GM11168 (cell line): ENCODE results near the gene TBP.
"Not testable (repeated sequence)": the region's sequence is repeated elsewhere in the genome, so short reads cannot be mapped to it uniquely, and the experiment has no call there.

ENCODE experiments used
- in situ Hi-C: fragments of 300-500 bp; cut with MboI; formaldehyde crosslinking; loops from one replicate; pipeline ENCODE4 v1.12.0; 2022; ENCODE audit warnings: low sequenced_read_pairs; ENCODE audit not compliant: unreplicated experiment

TBP gene

DNA sequence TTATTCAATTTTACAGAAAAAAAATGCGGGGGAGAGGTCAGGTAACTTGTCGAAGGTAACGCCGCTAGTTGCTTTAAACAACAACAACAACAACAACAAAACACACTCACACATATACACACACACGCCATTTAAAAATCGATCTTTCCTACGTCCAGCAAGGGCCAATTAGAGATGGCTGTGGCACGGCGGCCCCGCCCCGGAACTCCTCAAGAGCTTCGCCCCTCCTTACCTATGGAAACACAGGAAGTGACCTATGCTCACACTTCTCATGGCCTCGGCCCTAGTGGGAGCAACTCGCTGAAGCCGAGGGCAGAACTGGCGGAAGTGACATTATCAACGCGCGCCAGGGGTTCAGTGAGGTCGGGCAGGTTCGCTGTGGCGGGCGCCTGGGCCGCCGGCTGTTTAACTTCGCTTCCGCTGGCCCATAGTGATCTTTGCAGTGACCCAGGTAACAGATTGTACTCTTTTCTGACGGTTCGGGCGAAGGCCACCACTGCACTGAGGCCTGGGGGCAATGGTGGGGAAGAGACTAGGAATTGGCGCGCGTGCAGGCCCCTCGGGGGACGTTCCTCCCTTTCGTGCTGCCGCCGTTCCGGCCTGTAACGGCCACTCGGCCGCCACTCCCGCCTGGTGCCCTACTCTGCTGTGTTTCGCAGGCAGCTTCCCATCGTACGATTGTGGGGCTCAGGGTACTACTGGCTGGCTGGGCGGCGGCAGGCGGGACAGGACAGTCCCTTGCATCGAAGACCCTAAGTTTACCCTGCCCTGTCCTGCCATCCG is at the start of gene TBP:
Gene TBP (plus strand): TSS at position 357 of the 783 bp plus-strand sequence. CDS start 2,661 bp downstream, outside the sequence.
- in situ Hi-C loops, result no loop called here

DNA sequence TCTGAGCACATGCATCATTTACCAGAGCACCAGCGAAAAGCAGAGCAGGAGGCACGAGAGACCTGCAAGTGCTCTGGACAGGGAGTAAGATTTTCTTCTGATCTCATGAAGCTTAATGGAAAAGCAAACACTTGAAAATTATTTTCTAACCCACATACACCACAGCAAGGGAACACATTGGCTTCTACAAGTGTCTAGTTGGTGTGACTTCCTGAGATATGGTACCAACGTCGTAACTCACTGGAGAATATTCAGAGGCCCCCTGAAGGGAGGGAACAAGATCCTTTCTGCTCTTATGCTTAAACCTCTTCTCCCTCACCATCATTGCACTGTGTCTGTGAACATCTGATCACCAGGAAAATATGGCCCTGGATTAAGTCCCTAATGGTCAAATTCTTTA is 49.7 kb upstream of the TBP start:
- in situ Hi-C loops, result no loop called here

GRCh38 chr6:170505306-170505705 is 48.9 kb upstream of the TBP start:
- in situ Hi-C loops, result no loop called here

DNA sequence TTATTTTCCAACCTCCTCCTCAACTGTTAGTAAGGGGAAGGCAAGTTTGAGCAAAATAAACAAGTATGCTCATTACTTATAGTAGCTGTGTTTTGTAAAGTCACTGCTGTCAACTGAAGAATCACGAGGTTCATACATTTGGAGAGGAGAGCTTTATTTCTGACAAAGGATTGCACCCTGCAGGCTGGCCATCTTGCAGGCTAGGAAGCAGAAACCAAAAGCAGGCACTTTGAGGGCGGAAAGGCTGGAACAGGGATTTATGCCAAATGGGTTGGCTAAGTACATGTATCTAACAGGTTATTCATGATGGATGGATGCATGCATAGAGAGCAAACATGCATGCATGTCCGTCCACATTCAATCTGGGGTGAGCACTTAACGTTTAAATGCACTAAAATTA is 47.7 kb upstream of the TBP start:
- in situ Hi-C loops, result no loop called here

DNA sequence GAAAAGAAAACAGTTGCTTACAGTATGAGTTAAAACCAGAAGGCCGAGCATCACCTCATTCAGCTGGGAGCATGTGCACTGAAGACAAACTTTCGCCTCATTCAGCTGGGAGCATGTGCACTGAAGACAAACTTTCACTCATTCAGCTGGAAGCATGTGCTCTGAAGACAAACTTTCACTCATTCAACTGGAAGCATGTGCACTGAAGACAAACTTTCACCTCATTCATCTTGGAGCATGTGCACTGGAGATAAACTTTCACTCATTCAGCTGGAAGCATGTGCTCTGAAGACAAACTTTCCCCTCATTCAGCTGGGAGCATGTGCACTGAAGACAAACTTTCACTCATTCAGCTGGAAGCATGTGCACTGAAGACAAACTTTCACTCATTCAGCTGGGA is 46.4 kb upstream of the TBP start:
- in situ Hi-C loops, result not testable (repeated sequence)

- in situ Hi-C loops, result not testable (repeated sequence)
These were observed 45.9 kb upstream of the TBP start for GRCh38 chr6:170508275-170508674.

GRCh38 chr6:170508892-170509722 is 45.1 kb upstream of the TBP start:
- in situ Hi-C loops, result not testable (repeated sequence)

- in situ Hi-C loops, result no loop called here
These were observed 44.5 kb upstream of the TBP start for GRCh38 chr6:170509723-170510018.

- in situ Hi-C loops, result no loop called here
These were observed 43.5 kb upstream of the TBP start for GRCh38 chr6:170510631-170511030.

GRCh38 chr6:170512249-170512648 is 41.9 kb upstream of the TBP start:
- in situ Hi-C loops, result no loop called here

GRCh38 chr6:170514908-170515307 is 39.3 kb upstream of the TBP start:
- in situ Hi-C loops, result no loop called here

DNA sequence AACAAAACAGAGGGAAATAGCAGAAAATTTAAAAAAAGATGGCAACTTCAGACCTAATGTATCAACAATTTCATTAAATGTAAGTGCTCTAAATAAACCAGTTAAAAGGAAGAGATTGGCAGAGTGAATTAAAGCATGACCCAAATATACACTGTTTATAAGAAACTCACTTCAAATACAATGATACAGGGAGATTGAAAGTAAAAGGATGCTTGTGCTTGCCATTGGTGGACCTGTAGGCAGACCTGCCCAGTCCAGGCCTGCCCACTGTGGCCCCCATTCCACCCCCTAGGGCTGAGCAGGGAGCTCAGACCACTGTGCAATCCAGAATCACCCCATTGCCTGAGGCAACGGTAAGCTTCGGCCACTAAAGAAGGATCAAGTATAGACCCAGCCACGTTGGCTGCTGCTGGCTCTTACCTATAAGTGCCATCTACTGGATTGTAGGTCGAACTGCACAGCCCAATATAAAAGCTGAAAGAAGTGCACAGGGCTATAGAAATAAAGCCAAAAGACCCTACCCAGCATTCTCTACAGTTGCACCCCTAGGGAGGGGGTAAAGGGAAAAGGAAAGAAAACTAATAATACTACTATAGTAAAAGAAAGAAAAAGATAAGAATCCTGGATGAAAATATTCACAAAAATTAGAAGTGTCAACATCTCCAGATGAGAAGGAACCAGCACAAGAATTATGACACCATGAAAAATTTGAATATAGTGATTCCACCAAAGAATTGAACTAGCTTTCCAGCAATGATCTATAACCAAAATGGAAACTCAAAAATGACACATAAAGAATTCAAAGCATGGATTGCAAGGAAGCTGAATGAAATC is 37.2 kb upstream of the TBP start:
- in situ Hi-C loops, result no loop called here

- in situ Hi-C loops, result loop anchor here (10.0 kb wide), 1 partner anchor 698 kb away; no protein-coding TSS in a partner anchor
These were observed 31.5 kb upstream of the TBP start for GRCh38 chr6:170522565-170523183.

GRCh38 chr6:170523256-170524171 is 30.7 kb upstream of the TBP start:
- in situ Hi-C loops, result loop anchor here (10.0 kb wide), 1 partner anchor 699 kb away; no protein-coding TSS in a partner anchor

DNA sequence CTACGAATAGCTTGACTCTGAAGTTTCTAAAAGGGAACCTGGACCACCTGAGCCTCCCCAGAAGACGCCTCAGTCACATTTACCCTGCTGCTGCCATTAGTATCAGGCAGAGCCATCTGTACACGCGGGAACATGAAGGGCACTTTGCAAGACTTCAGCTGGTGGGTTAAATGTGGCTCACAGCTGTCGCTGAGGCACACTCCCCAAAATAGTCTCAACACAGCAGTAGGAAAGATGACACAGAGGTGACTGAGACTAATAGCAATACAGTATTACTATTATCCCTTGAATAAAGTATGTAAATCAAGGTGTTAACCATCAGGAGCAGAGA is 30.0 kb upstream of the TBP start:
- in situ Hi-C loops, result loop anchor here (10.0 kb wide), 1 partner anchor 699 kb away; no protein-coding TSS in a partner anchor

GRCh38 chr6:170525795-170526194 is 28.4 kb upstream of the TBP start:
- in situ Hi-C loops, result loop anchor here (10.0 kb wide), 1 partner anchor 701 kb away; no protein-coding TSS in a partner anchor

DNA sequence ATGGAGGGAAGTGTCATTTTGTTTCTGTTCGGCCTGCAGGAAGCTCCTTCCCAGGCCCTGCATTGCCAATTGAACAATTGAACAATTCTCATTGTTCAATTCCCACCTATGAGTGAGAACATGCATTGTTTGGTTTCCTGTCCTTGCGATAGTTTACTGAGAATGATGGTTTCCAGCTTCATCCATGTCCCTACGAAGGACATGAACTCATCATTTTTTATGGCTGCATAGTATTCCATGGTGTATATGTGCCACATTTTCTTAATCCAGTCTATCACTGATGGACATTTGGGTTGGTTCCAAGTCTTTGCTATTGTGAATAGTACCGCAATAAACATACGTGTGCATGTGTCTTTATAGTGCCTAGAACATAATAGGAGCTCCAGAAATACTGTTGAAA is 26.2 kb upstream of the TBP start:
- in situ Hi-C loops, result loop anchor here (10.0 kb wide), 1 partner anchor 703 kb away; no protein-coding TSS in a partner anchor

DNA sequence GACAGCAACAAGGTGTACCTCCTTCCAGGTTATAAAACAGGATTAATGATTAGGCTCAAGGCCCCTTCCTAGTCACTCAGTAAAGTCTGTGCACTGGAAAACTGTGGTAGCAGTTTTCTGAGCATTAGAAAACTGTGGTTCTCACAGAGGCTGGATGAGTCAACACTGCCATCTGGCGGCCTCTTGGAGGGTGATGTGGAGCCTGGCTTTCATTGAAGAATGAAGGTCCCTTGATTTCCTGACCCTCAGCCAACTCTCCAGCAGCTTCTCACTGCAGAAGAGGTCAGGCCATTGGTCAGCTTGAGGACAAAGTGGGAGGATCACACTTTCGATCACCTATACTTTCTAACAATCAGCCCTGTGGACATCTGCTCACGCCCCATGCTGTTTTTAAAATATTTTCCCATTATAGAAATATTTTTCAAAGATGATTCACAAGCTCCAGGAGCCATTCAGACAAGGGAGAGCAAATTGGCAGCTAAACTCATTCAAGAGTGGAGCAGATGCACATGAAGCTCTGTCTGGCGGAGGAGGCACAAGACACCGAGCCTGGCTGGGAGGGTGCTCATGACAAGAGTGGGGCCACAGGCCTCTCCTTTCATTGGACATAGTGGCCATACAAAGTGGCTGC is 24.2 kb upstream of the TBP start:
- in situ Hi-C loops, result loop anchor here (10.0 kb wide), 1 partner anchor 705 kb away; no protein-coding TSS in a partner anchor
